Ecto neural progenitor cell (in vitro differentiated cells): ENCODE measurements around the gene GPR61.

ENCODE experiments used
- DNase-seq: peaks from one replicate; pipeline ENCODE4 v3.0.0-alpha.2; 2018; ENCODE audit warnings: low spot score

Gene GPR61

GRCh38 chr1:109567877-109568672, 28.4 kb downstream of the GPR61 start:
- no peak for DNase-seq

GRCh38 chr1:109569323-109569722, 29.7 kb downstream of the GPR61 start:
- DNase-seq = no peak

GRCh38 chr1:109570414-109570813, 30.7 kb downstream of the GPR61 start:
- DNase-seq = no peak

GRCh38 chr1:109573785-109574184, 34.1 kb downstream of the GPR61 start:
- no peak for DNase-seq

- DNase-seq = no peak
Observed at GRCh38 chr1:109578947-109579443, 39.3 kb downstream of the GPR61 start.

GRCh38 chr1:109579491-109579890, 39.8 kb downstream of the GPR61 start:
- no peak for DNase-seq

GRCh38 chr1:109582021-109582420, 42.3 kb downstream of the GPR61 start:
- DNase-seq = no peak

GRCh38 chr1:109584766-109585165, 45.1 kb downstream of the GPR61 start:
- DNase-seq = no peak

- no peak for DNase-seq
Observed at GRCh38 chr1:109586055-109586454, 46.4 kb downstream of the GPR61 start.

- DNase-seq = no peak
Observed at GRCh38 chr1:109589177-109589576, 49.5 kb downstream of the GPR61 start.

GRCh38 chr1:109589679-109590078, 50.0 kb downstream of the GPR61 start:
- DNase-seq = no peak

- no peak for DNase-seq
Observed at GRCh38 chr1:109592916-109593315, 53.2 kb downstream of the GPR61 start.

GRCh38 chr1:109595531-109595930, 55.9 kb downstream of the GPR61 start:
- no peak for DNase-seq
